Superior temporal gyrus (tissue), 1 donor: ENCODE results near the gene ARID1B.

Experiments
- DNase-seq: peaks from one replicate; pipeline ENCODE4 v3.0.0-alpha.2; 2016; ENCODE audit errors: extremely low spot score

The ARID1B gene

DNA sequence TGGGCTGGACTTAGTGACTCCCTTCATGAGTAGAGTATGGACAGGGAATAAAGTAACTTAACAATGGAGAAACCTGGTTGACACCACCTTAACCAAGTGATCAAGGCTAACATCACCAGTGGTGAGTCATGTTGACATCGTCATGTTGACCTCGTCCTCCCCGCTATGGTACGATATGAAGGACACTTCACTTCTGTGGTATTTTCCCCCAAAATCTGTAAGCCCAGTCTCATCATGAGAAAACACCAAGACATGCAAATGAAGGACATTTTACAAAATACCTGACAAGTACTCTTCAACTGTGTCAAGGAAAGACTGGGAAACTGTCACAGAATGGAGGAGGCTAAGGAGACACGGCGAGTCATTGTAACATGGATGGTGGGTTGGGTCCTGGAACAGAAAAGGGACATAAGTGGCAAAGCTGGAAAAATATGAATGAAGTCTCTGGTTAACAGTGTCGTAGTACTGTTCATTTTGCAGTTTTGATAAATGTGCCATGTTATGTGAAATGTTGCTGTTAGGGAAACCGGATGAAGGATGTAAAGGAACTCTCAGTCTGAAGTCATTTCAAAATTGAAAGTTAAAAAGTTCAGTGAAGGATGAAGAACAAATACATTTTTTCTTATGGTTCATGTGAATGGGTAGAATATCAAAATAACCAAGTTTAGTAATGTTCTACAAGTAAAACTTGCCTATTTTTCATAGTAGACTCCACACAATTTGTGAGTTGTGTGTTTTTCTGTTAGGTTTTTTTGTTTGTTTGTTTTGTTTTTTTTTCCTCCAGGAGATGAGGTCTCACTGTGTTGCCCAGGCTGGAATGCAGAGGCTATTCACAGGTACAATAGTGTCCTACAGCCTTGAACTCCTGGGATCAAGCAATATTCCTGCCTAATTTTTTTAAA is 298.6 kb downstream of the ARID1B start:
- no peak for DNase-seq

DNA sequence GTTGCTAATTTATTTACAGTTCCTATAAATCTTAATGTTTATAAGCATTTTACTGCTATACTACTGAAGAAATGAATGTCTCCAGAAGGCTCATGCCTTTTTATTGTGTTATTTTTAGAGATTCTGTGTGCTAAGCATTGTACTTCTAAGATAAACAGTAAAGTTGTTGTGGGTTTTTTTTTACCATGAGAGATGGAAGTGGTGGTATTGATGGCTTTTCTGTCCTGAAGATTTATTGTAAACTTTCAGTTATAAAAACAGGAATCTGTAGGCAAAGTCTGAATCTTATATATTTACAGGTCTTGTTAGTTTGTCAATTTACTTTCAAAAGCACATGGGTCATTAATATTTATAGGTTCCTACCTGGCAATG is 299.3 kb downstream of the ARID1B start:
- DNase-seq: no peak

DNA sequence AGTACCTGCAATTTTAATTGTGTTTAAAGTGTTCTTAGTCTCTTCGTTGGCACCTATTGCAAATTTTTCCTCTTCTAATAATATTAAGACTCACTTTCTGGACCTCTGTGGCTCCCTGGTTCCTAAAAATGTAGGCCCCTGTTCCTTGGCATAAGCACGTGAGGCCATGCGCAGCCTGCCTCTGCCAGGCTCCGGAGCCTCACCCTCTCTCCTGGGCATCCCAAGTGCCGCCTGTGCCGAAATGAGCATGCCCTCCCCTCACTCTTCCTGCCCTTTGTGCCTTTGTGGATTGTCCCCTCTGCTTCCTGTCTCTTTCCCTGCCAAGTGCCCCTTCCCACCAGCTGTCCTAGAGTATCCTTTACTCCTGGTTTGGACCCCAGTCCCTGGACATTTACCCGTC is 300.1 kb downstream of the ARID1B start:
- no peak for DNase-seq

DNA sequence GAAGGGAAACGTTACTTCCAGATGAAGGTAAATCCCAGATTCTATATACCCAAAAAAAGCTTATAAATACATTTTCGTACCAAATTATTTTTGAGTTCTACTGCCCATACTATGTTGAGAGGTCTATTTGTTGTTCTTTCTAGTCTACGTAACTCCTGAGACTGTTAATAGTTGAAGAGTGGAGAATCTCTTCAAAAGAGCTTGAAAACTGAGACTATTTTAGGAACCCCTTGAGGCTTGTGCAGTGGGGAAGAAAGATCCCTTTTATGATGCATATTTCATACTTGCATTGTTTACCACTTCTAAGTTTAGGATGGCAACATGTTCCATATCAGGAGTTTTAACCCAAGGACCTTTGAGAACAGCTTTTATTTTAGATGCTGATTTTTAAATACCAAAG is 301.1 kb downstream of the ARID1B start:
- no peak for DNase-seq

DNA sequence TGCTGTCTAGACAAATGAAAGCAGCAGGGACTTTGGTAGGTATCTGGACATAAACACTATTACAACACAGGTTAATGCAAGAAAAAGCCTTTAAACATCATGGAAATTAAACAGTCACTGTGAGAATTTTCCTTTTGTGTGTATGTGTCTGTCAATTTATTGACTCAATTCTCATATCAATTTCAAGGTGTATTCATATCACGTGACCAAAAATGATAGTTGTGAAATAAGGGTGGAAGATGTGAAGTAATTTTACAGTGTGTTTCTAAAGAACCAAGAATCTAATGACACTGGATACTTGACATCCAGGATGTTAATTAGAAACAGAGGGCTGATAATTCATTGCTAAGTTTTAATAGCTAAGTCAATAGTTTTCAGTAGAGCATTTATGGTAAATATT is 302.1 kb downstream of the ARID1B start:
- DNase-seq: no peak

DNA sequence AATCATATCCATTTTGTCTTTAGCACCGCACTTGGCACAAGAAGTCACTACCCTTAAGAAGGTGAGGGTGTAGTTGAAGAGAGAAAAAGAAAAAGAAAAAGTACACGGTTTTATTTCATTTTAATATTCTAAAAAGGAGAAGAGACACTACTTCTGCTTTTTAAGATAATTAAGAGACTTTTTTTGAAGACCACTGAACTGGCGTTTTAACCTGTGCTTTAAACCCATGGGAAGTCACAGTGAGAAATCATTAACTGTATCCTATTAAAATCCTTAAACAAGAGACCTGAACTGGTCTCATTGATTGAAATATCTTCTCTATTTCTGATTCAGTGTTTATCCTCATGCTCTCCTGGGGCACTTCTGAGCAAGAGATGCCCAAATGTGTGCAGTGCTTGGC is 302.6 kb downstream of the ARID1B start:
- DNase-seq: no peak

DNA sequence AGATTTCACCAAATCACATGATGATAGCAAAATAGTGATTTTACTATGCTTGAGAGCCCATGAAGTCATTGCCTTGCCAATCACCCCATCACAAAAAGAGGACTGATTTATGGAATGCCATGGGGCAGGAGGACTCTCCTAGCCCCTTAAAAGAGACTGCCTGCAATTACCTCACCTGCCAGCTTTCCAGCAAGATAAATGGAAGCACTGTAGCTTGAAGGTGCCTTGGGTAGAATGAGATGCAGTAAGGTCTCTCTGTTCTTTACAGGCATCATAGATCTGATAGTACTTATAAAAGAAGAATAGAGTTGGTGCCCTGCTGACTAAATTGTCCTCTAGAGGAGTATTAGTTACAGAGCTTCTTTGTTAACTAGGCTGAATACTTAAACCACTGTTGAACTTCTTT is 303.8 kb downstream of the ARID1B start:
- DNase-seq: no peak

DNA sequence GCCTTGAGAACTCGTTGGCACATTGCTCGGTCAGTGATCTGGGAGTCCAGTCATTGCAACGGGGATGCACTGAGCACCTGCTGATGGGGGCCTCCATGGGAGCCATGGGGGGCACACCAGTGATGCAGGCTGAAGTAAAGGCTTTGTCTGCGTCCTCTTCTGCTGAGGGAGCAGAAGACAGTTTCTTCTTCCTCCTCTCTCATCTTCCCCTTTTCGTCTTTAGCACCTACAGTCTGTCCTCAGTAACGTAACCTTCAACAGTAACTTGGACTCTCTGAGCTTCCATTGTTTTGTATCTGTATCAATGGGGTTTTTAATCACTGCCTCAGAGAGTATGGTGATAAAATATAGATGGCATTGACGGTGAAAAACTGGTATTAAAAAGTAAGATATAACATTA is 306.2 kb downstream of the ARID1B start:
- DNase-seq: no peak

DNA sequence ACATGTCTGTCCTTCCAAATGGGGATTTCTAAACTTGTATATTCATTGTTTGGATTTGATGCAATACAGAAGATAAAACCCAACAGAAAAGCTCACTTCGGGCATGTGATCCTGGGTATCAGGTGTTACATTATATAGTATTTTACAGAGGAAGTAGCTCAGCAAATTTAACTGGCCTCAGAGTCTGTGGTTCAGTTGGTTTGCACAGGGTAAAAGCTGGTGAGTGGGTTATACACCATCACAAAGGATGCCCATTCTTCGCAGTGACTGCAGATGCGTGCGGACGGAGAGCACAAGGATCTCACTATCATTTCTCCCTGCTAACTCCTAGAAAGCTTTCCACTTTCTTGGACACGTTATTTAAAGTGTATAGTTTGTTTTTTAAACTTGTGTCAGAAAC is 309.5 kb downstream of the ARID1B start:
- DNase-seq: no peak

DNA sequence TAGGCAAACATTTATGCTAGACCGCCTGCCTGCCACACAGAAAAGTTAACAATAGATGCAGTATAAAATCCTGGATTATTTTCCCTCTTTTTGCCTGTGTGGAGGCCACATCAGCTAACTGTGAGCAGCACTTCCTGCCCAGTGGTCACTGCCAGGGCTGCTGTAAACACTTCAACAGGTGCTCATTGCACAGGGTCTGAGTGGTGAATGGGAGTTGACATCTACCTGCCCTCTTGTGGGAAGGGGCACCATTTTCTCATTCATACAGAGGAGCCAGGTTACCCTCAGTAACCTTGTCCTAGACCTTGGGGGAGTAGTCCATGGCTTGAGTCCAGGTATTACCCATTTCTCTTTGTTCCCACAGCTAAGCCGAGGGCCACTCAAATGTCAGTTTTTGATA is 310.8 kb downstream of the ARID1B start:
- DNase-seq: no peak

DNA sequence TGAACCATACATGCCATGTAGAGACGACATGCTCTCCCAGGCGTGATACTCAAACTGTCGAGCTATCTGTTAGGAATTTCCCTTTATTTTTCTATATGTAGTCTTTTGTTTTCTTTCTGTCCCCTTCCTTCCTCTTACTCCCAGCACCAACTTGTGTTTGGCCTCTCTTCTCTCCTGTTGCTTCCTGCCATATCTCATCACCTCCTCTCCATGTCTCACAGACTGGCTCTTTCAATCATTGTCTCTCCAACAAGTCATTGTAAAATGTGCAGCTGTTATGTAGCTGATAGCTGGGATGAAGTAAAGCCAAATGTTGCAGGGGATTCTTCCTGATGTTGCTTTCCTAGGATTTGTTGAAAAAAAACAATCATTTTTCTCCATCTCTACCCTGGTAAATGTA is 311.7 kb downstream of the ARID1B start:
- DNase-seq: no peak

DNA sequence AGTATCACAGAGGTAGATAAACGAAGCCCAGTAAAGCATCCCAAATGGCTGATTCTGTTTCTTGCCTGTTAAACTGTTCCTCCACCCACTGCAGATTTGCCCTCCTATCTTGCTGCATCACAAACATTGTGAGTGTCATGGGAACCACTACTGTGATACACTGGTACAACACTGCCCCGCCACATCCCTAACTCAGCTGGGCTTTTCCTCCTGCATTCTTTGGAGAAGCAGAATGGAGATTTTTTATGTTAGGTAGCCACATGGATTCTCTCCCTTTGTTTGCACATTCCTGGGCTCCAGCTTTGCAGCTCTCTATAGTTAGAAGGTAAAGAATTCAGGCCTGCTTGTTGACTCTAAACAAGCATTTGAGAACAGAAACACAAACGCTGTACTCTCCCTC is 312.1 kb downstream of the ARID1B start:
- no peak for DNase-seq

DNA sequence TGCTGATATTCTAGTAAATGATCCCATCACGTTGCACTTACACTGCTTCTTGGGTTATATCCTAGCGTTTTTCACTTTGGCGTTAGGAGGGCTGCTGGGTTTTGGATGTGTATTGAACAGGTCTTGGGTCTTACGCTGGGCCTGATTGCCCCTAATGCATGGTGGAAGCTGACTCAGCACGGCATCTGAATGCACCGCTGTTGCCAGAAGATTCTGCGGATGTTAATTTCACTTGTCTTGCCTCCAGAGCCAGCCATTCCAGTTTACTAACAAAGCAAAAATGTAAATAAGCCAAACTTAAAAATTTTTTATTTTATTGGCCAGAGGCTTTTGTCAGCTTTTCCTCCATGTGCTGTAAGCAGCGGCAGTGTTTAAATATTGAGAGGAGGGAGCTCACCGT is 312.7 kb downstream of the ARID1B start:
- DNase-seq: no peak

DNA sequence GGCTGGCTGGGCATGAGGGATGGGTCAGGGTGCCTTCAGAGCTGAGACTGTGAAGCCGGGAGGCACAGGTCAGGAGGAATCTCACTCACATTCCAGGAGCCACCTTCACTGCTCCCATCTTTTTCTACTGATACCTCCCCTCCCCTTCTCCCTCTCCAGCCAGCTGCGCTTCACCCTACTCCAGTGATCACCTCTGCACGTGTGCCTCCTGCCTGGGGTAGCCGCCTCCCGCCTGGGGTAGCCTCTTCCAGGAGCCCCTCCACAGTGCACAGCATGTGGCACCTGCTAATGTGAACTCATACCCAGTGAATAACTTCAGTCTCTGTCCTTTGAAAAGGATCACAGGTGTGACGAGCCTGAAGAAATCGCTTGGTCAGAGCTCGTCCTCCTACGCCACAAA is 313.6 kb downstream of the ARID1B start:
- no peak for DNase-seq

DNA sequence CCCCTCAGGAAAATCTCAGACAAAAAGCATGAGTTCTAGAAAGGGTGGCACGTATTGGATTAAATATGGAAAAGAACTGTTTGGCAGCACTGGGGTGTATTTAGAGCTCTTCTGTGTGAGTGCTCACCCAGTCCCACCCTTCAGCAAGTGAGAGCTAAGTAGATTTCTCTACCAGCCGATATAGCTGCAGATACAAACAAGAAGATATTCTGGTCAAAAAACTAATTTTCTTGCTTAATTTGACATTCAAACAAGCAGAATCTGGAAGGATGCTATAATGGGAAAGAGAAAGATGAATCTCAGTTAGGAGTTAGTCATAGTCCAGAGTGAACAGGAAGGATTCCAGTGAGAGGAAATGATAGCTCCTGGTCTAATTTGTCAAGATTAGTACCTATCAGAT is 314.1 kb downstream of the ARID1B start:
- DNase-seq: no peak

DNA sequence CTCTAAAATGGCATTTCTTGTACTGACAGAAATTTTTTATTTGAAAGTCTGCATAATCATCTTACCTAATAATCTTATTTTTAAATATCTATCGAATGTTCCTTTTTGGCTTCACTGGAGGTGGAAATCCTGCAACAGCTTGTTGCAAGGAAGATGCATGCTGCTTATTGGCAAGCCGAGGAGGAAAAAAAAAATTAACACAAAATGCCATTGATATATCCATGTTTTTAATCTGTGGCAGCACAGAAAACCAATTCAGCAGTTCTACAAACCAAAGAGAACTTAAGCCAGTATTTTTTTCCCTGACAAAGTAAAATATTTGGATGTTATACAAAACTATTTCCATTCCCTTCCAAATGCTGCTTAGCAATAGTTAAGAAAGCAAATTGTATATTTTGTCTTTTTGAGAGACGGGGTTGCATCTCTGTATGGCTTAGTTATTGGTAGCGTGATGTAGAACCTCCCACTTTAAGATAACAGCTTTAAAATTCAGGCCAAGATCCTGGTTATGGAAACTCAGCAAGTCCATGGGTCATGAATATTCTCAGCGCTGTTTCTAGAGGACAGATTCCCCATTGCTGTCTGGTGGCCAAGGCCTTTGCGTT is 314.8 kb downstream of the ARID1B start:
- no peak for DNase-seq

DNA sequence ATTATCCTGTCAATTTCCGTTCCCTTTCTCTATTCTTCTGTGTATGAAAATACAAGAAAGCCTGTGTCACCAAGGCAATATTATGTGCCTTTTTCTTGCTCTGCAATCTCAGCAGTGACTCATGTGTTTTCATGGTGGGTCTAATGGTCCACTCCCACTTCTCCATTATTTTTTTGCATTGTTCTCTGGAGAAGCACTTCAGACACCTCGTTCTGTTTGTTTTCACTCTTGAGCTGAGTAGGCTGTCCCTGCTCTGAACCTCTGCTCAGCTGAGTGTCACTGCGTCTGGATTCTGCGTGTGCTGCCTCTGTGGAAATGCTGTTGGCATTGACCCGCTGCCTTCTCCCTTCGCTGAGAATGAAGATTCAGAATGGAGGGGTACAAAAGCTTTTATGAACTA is 315.6 kb downstream of the ARID1B start:
- no peak for DNase-seq

DNA sequence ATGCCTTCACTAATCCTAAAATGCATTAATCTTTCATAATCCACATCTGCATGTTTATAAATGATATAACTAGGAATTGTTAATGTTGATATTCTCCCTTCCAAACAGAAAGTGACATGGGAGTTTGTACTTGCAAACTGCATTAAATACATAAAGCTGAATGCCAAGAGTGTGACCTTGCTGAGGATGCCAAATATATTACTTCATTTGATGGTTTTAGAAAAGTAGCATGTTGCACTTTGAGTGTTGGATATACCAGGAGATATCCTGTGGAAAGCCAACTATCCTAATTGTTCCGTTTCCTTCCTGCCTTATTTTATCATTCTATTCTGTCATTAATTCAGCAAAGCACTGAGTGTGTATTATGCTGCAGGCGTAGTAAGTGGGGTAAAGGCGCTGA is 316.4 kb downstream of the ARID1B start:
- DNase-seq: no peak

DNA sequence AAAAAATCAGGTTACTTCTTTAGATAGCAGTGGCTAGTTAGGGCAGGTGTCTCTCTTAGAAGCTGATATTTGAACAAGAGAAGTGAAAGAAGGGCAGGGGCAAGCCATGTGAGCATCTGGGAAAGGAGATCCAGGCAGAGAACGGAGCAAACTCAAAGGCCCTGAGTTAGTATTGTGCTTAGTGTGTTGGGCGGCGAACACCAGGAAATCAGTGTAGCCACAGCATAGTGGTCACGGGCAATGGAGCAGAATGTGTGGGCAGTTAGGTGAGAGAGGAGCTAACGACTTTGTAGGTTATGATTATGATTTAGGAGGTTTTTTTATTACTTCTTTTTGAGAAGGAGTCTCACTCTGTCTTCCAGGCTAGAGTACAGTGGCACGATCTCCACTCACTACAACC is 316.9 kb downstream of the ARID1B start:
- no peak for DNase-seq

DNA sequence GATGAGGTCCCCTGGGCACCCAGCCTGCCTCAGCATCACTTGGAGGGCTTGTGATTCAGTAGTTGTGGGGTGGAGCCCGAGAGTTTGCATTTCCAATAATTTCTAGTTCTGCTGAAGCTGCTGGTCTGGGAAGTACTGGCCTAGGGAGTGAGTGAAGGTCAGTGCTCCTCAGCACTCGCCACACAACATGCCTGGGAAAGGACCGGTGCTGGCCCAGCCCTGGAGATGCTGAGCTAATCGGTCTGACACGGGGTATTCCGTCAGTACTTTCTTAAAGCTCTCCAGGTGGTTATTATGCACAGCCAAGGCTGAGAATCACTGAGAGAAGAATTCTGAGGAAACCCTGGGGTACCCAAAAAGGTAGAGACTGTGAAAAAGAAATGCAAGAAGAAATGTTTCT is 317.9 kb downstream of the ARID1B start:
- DNase-seq: no peak

DNA sequence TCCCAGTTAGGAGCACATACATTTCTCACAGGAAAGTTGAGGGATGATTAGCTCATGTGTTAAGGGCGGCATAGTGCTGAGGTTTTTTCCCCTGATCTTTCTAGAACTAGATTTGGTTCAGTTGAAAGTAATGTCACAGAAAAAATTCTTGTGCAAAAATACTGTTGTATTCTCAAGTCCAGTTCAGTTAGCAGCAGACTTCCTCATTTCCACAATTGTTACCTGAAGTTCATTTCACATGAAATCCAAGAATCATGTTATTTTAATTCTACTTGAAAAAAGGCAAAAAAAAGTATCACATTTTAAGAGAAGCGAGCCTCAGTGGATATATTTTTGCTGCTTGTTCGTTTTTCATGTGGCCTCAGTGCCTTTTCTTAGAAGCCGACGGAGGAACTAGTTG is 318.4 kb downstream of the ARID1B start:
- no peak for DNase-seq

DNA sequence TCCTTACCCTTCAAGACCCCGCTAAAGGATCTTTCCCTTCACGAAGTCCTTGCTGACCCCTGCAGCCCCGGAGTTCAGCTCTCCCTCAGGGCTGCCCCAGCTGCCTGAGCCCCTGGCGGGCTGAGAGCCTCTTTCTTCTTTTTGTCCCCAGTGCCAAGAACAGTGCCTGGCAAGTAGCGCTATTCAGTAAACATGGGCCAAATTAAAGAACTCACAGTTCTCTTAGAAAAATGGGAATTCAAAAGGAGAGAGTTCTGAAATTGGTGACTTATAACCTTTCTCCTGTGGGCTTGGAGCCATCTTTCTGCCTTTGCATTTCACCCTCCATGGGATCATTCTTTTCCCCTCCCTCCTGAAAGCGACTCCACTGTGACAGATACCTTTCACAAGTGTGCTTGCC is 318.9 kb downstream of the ARID1B start:
- DNase-seq: no peak

DNA sequence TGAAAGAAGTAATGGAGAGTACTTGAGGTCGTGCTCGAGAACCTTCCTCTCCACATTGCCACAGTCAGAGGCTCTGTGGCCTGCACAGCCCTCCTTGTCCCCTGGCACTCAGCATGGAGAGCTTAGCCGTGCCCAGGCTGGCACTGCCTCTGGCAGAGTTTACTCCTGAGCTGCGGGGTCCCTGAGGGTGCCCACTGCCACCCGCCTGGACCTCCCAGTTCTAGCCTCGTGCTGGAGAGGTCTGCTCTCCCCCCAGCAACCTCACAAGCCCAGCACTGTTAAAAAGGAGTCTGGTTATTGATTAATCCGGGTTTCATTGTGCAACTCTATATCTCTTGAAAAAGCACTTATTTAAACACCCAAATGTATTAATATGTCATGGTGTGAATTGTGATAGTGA is 319.3 kb downstream of the ARID1B start:
- no peak for DNase-seq
